ENCODE measurements around the gene PDCD1.

The PDCD1 gene

GRCh38 chr2:241895712-241896641 lies 37.3 kb upstream of the PDCD1 start:
- no peak for DNase-seq (ENCODE audit: low spot score)

- DNase-seq (ENCODE audit: low spot score), result no peak
Observed at GRCh38 chr2:241895427-241895711, 36.7 kb upstream of the PDCD1 start.

- DNase-seq (ENCODE audit: low spot score), result no peak
Observed at GRCh38 chr2:241894681-241895426, 36.2 kb upstream of the PDCD1 start.

- no peak for DNase-seq (ENCODE audit: low spot score)
Observed at GRCh38 chr2:241894056-241894641, 35.5 kb upstream of the PDCD1 start.

GRCh38 chr2:241893265-241893664 lies 34.6 kb upstream of the PDCD1 start:
- no peak for DNase-seq (ENCODE audit: low spot score)

GRCh38 chr2:241892299-241893137 lies 33.8 kb upstream of the PDCD1 start:
- no peak for DNase-seq (ENCODE audit: low spot score)

GRCh38 chr2:241891988-241892298 lies 33.2 kb upstream of the PDCD1 start:
- DNase-seq (ENCODE audit: low spot score), result no peak

GRCh38 chr2:241891315-241891987 lies 32.8 kb upstream of the PDCD1 start:
- DNase-seq (ENCODE audit: low spot score), result no peak

- DNase-seq (ENCODE audit: low spot score), result no peak
Observed at GRCh38 chr2:241890524-241891235, 32.0 kb upstream of the PDCD1 start.

- no peak for DNase-seq (ENCODE audit: low spot score)
Observed at GRCh38 chr2:241888641-241889040, 29.9 kb upstream of the PDCD1 start.

- no peak for DNase-seq (ENCODE audit: low spot score)
Observed at GRCh38 chr2:241887806-241888522, 29.3 kb upstream of the PDCD1 start.

GRCh38 chr2:241886840-241887447 lies 28.2 kb upstream of the PDCD1 start:
- DNase-seq (ENCODE audit: low spot score), result no peak

GRCh38 chr2:241885946-241886643 lies 27.4 kb upstream of the PDCD1 start:
- DNase-seq (ENCODE audit: low spot score), result peak; percentile 38

- DNase-seq (ENCODE audit: low spot score), result no peak
Observed at GRCh38 chr2:241885291-241885945, 26.7 kb upstream of the PDCD1 start.

- DNase-seq (ENCODE audit: low spot score), result no peak
Observed at GRCh38 chr2:241884951-241885290, 26.2 kb upstream of the PDCD1 start.

GRCh38 chr2:241882091-241882625 lies 23.5 kb upstream of the PDCD1 start:
- DNase-seq (ENCODE audit: low spot score), result peak; percentile 78

GRCh38 chr2:241880311-241881073 lies 21.8 kb upstream of the PDCD1 start:
- no peak for DNase-seq (ENCODE audit: low spot score)

- no peak for DNase-seq (ENCODE audit: low spot score)
Observed at GRCh38 chr2:241879326-241879725, 20.6 kb upstream of the PDCD1 start.
